GM21786 (cell line): Measurements from ENCODE around the gene SOX4.

Experiments
- ATAC-seq: cut with Tn5 transposase; IDR thresholded peaks from one replicate; pipeline ENCODE4 v1.9.1; 2021; ENCODE audit not compliant: unreplicated experiment

The SOX4 gene

GRCh38 chr6:21593927-21594415 is 420 bp downstream of the SOX4 start:
- peak; percentile 5 for ATAC-seq

- peak; percentile 9 for ATAC-seq
Observed at GRCh38 chr6:21594416-21595281, 1.1 kb downstream of the SOX4 start.

GRCh38 chr6:21595285-21596144 is 2.0 kb downstream of the SOX4 start:
- ATAC-seq = no peak

GRCh38 chr6:21596145-21596948 is 2.8 kb downstream of the SOX4 start:
- no peak for ATAC-seq

- ATAC-seq = no peak
Observed at GRCh38 chr6:21596949-21597682, 3.6 kb downstream of the SOX4 start.

- ATAC-seq = no peak
Observed at GRCh38 chr6:21597801-21598673, 4.5 kb downstream of the SOX4 start.

GRCh38 chr6:21598674-21599023 is 5.1 kb downstream of the SOX4 start:
- ATAC-seq = no peak

- ATAC-seq = no peak
Observed at GRCh38 chr6:21599051-21599696, 5.6 kb downstream of the SOX4 start.

GRCh38 chr6:21601339-21601923 is 7.9 kb downstream of the SOX4 start:
- no peak for ATAC-seq

GRCh38 chr6:21601932-21602390 is 8.4 kb downstream of the SOX4 start:
- no peak for ATAC-seq

- peak; percentile 58 for ATAC-seq
Observed at GRCh38 chr6:21603082-21603952, 9.8 kb downstream of the SOX4 start.

- no peak for ATAC-seq
Observed at GRCh38 chr6:21604081-21604480, 10.5 kb downstream of the SOX4 start.

- ATAC-seq = no peak
Observed at GRCh38 chr6:21605166-21605565, 11.6 kb downstream of the SOX4 start.

GRCh38 chr6:21608601-21609000 is 15.1 kb downstream of the SOX4 start:
- ATAC-seq = no peak

- no peak for ATAC-seq
Observed at GRCh38 chr6:21609881-21610329, 16.4 kb downstream of the SOX4 start.

- ATAC-seq = peak; percentile 77
Observed at GRCh38 chr6:21610341-21610740, 16.8 kb downstream of the SOX4 start.

GRCh38 chr6:21611485-21611884 is 17.9 kb downstream of the SOX4 start:
- no peak for ATAC-seq
